ENCODE data around the gene GZF1.
A peak's percentile ranks its signal among the peaks of the same experiment; 100 is the strongest.

Gene GZF1

GRCh38 chr20:23358923-23359593, 2.9 kb upstream of the GZF1 start:
- Histone ChIP-seq H3K9me3 (ENCODE audit: severe bottlenecking) (no peaks in the 10 kb centered on the region), H3K4me1 (ENCODE audit: insufficient read depth, poor library complexity, severe bottlenecking) (peaks cover 9% of the 10 kb centered on the region), H3K27ac (ENCODE audit: poor library complexity, severe bottlenecking) (peak overlapping the region; percentile 68), H3K4me3 (ENCODE audit: severe bottlenecking) (no peak overlapping the region), H3K36me3 (ENCODE audit: low read depth) (peaks cover 4% of the 10 kb centered on the region; the same call in 1 of the 2 replicates), H3K27me3 (ENCODE audit: insufficient read depth, poor library complexity, severe bottlenecking) (no peaks in the 10 kb centered on the region)
- ATAC-seq (ENCODE audit: low read depth) (no peak), DNase-seq (ENCODE audit: low spot score) (no peak)
- TF ChIP-seq CTCF (IDR thresholded peaks at IDR 0.05; ENCODE audit: poor library complexity, severe bottlenecking): no peak

GRCh38 chr20:23360531-23360930, 1.5 kb upstream of the GZF1 start:
- Histone ChIP-seq H3K4me1 (ENCODE audit: insufficient read depth, poor library complexity, severe bottlenecking) (peaks cover 9% of the 10 kb centered on the region), H3K27me3 (ENCODE audit: insufficient read depth, poor library complexity, severe bottlenecking) (no peaks in the 10 kb centered on the region), H3K4me3 (ENCODE audit: severe bottlenecking) (no peak overlapping the region), H3K36me3 (ENCODE audit: low read depth) (peaks cover 12% of the 10 kb centered on the region), H3K27ac (ENCODE audit: poor library complexity, severe bottlenecking) (peak overlapping the region; percentile 86), H3K9me3 (ENCODE audit: severe bottlenecking) (no peaks in the 10 kb centered on the region)
- DNase-seq (ENCODE audit: low spot score) (no peak), ATAC-seq (ENCODE audit: low read depth) (no peak)
- no peak for TF ChIP-seq CTCF (IDR thresholded peaks at IDR 0.05; ENCODE audit: poor library complexity, severe bottlenecking)

GRCh38 chr20:23361119-23361475, 885 bp upstream of the GZF1 start:
- peak overlapping the region; percentile 74 for H3K4me3 ChIP-seq (ENCODE audit: severe bottlenecking)
- ATAC-seq (ENCODE audit: low read depth) (no peak), DNase-seq (ENCODE audit: low spot score) (no peak)

GRCh38 chr20:23362392-23363256, 642 bp downstream of the GZF1 start:
- H3K27me3 ChIP-seq (ENCODE audit: insufficient read depth, poor library complexity, severe bottlenecking): no peaks in the 10 kb centered on the region
- peak; percentile 11; the same call in 2 of the 3 replicates for ATAC-seq (ENCODE audit: low read depth)
- H3K9me3 ChIP-seq (ENCODE audit: severe bottlenecking): no peaks in the 10 kb centered on the region
- no peak for TF ChIP-seq CTCF (IDR thresholded peaks at IDR 0.05; ENCODE audit: poor library complexity, severe bottlenecking)
- peak overlapping the region; percentile 74 for H3K4me3 ChIP-seq (ENCODE audit: severe bottlenecking)
- peaks cover 33% of the 10 kb centered on the region for H3K36me3 ChIP-seq (ENCODE audit: low read depth)
- peak overlapping the region; percentile 86 for H3K27ac ChIP-seq (ENCODE audit: poor library complexity, severe bottlenecking)
- peaks cover 28% of the 10 kb centered on the region for H3K4me1 ChIP-seq (ENCODE audit: insufficient read depth, poor library complexity, severe bottlenecking)
- DNase-seq (ENCODE audit: low spot score): no peak

More at GRCh38 chr20:23361119-23361475, 885 bp upstream of the GZF1 start:
- Histone ChIP-seq H3K27ac (ENCODE audit: poor library complexity, severe bottlenecking) (peak overlapping the region; percentile 86), H3K27me3 (ENCODE audit: insufficient read depth, poor library complexity, severe bottlenecking) (no peaks in the 10 kb centered on the region), H3K9me3 (ENCODE audit: severe bottlenecking) (no peaks in the 10 kb centered on the region), H3K4me1 (ENCODE audit: insufficient read depth, poor library complexity, severe bottlenecking) (peaks cover 13% of the 10 kb centered on the region), H3K36me3 (ENCODE audit: low read depth) (peaks cover 18% of the 10 kb centered on the region)
- no peak for TF ChIP-seq CTCF (IDR thresholded peaks at IDR 0.05; ENCODE audit: poor library complexity, severe bottlenecking)

Measured in RWPE2 (cell line).